H1 (cell line): ENCODE results near the gene ADGRE2. TPM values are rescaled to one million over a fixed set of nuclear protein-coding genes. Genes with fewer than 3 reads are reported as not detected.

Experiments used
- CTCF ChIA-PET: fragments of 300-600 bp; sonication (Branson Sonifier 250); formaldehyde crosslinking; loops from one replicate; lab custom pipeline; 2021; ENCODE audit not compliant: partially characterized antibody; lab: Charles Lee
- POLR2A ChIA-PET: fragments of 300-600 bp; sonication (Branson Sonifier 250); formaldehyde crosslinking; loops from one replicate; lab custom pipeline; 2021; ENCODE audit warnings: inconsistent platforms; ENCODE audit not compliant: partially characterized antibody; lab: Charles Lee
- DNase-seq, 2 experiments: peaks; one replicate each; pipeline versions ENCODE4 v3.0.0 to v3.0.0-alpha.2; 2010 to 2022; ENCODE audit warnings: low spot score in 2 of 2, low read depth in 1 of 2, mixed read lengths in 1 of 2
- FAIRE-seq: peaks from 2 replicates; lab custom pipeline; 2011; peaks lifted over from hg19 to GRCh38; lab: Jason Lieb, UNC
- H2AFZ ChIP-seq: 2 replicates; pipeline ENCODE4 v1.8.1; 2012; ENCODE audit warnings: low read length, inconsistent platforms
- H2AK5ac ChIP-seq: 2 replicates; pipeline ENCODE4 v1.6.1; 2013; ENCODE audit warnings: low read depth, low read length
- H2BK120ac ChIP-seq: replicated peaks from 2 replicates; pipeline ENCODE3; 2013; ENCODE audit warnings: low read depth, low read length, inconsistent platforms
- H2BK12ac ChIP-seq: 2 replicates; pipeline ENCODE4 v1.6.1; 2013; ENCODE audit warnings: low read depth, low read length
- H2BK15ac ChIP-seq: 2 replicates; pipeline ENCODE4 v1.6.1; 2013; ENCODE audit warnings: low read length
- H2BK20ac ChIP-seq: 2 replicates; pipeline ENCODE4 v1.6.1; 2013; ENCODE audit warnings: low read length
- H2BK5ac ChIP-seq: 2 replicates; pipeline ENCODE4 v1.6.1; 2013; ENCODE audit warnings: low read depth, low read length
- H3K14ac ChIP-seq: 2 replicates; pipeline ENCODE4 v1.6.1; 2013; ENCODE audit warnings: inconsistent platforms; ENCODE audit not compliant: insufficient read length
- H3K18ac ChIP-seq: 2 replicates; pipeline ENCODE4 v1.6.1; 2013; ENCODE audit warnings: low read length; ENCODE audit errors: extremely low read depth
- H3K23ac ChIP-seq: 2 replicates; pipeline ENCODE4 v1.6.1; 2013; ENCODE audit warnings: inconsistent platforms; ENCODE audit not compliant: insufficient read length
- H3K23me2 ChIP-seq: 2 replicates; pipeline ENCODE4 v1.6.1; 2013; ENCODE audit warnings: low read depth, low read length
- H3K27ac ChIP-seq: 2 replicates; pipeline ENCODE4 v1.6.1; 2011; ENCODE audit warnings: low read depth, low read length, inconsistent platforms
- H3K27me3 ChIP-seq, 4 experiments: replicated peaks in 1 of 4; 1 replicate in 1 of 4; 2 replicates in 3 of 4; pipeline versions ENCODE4 v1.6.1 to v1.8.1; 2011 to 2013; ENCODE audit warnings: low read length in 3 of 4, mild to moderate bottlenecking in 3 of 4, inconsistent platforms in 2 of 4, mixed read lengths in 2 of 4, moderate library complexity in 1 of 4; ENCODE audit not compliant: control insufficient read depth in 3 of 4, insufficient read depth in 3 of 4; ENCODE audit errors: extremely low read depth in 1 of 4
- H3K36me3 ChIP-seq, 4 experiments: 2 replicates each; pipeline versions ENCODE4 v1.6.1 to v1.8.1; 2011 to 2013; ENCODE audit warnings: mild to moderate bottlenecking in 4 of 4, low read length in 3 of 4, moderate library complexity in 2 of 4, control low read depth in 1 of 4, inconsistent platforms in 1 of 4; ENCODE audit not compliant: insufficient read depth in 4 of 4, control insufficient read depth in 2 of 4
- H3K4ac ChIP-seq: replicated peaks from 2 replicates; pipeline ENCODE3; 2013; ENCODE audit warnings: low read length, low read depth, mixed read lengths, inconsistent platforms; ENCODE audit not compliant: insufficient read length
- H3K4me1 ChIP-seq, 4 experiments: replicated peaks in 1 of 4; 1 replicate in 1 of 4; 2 replicates in 3 of 4; pipeline versions ENCODE4 v1.6.1 to v1.8.1; 2011 to 2013; ENCODE audit warnings: low read length in 3 of 4, inconsistent platforms in 2 of 4, mixed read lengths in 1 of 4; ENCODE audit not compliant: insufficient read depth in 4 of 4, control insufficient read depth in 3 of 4
- H3K4me2 ChIP-seq, 2 experiments: 2 replicates each; pipeline versions ENCODE4 v1.6.1 to v1.8.1; 2011 to 2013; ENCODE audit warnings: low read depth in 2 of 2, low read length in 2 of 2, control low read depth in 1 of 2, inconsistent platforms in 1 of 2, mild to moderate bottlenecking in 1 of 2; ENCODE audit not compliant: insufficient read depth in 1 of 2
- H3K4me3 ChIP-seq, 4 experiments: fragments of 200-600, 300-600 bp in 1 of 4; sonication (generic), shearing (Covaris generic), sonication (Bioruptor Twin) in 1 of 4; 2 replicates each; pipeline versions ENCODE4 v1.5.1 to v1.8.1; 2011 to 2016; ENCODE audit warnings: low read length in 4 of 4, low read depth in 3 of 4, control low read depth in 2 of 4, inconsistent platforms in 2 of 4, mild to moderate bottlenecking in 2 of 4, mixed read lengths in 1 of 4, moderate library complexity in 1 of 4; ENCODE audit not compliant: insufficient read depth in 2 of 4; ENCODE audit errors: extremely low read depth in 1 of 4
- H3K56ac ChIP-seq: replicated peaks from 2 replicates; pipeline ENCODE3; 2013; ENCODE audit warnings: low read depth, mild to moderate bottlenecking, mixed read lengths, low read length, inconsistent platforms; ENCODE audit not compliant: insufficient read length
- H3K79me1 ChIP-seq: 2 replicates; pipeline ENCODE4 v1.6.1; 2013; ENCODE audit warnings: low read depth, low read length, control low read depth
- H3K79me2 ChIP-seq, 2 experiments: 2 replicates each; pipeline versions ENCODE4 v1.6.1 to v1.8.1; 2012 to 2013; ENCODE audit warnings: low read length in 2 of 2, mild to moderate bottlenecking in 2 of 2, inconsistent platforms in 1 of 2; ENCODE audit not compliant: insufficient read depth in 2 of 2, control insufficient read depth in 1 of 2
- H3K9ac ChIP-seq, 4 experiments: replicated peaks in 1 of 4; 1 replicate in 1 of 4; 2 replicates in 3 of 4; pipeline versions ENCODE4 v1.6.1 to v1.8.1; 2011 to 2013; ENCODE audit warnings: low read depth in 3 of 4, low read length in 3 of 4, control low read depth in 2 of 4, mild to moderate bottlenecking in 2 of 4, moderate library complexity in 2 of 4, inconsistent platforms in 1 of 4; ENCODE audit errors: extremely low read depth in 1 of 4
- H3K9me3 ChIP-seq, 2 experiments: 2 replicates each; pipeline versions ENCODE4 v1.6.1 to v1.8.1; 2012 to 2013; ENCODE audit warnings: mild to moderate bottlenecking in 2 of 2, moderate library complexity in 2 of 2, control low read depth in 1 of 2, inconsistent platforms in 1 of 2, low read depth in 1 of 2, low read length in 1 of 2, mixed read lengths in 1 of 2; ENCODE audit not compliant: insufficient read depth in 2 of 2
- H4K20me1 ChIP-seq, 2 experiments: replicated peaks in 1 of 2; 2 replicates each; pipeline versions ENCODE3 to v1.8.1; 2011 to 2013; ENCODE audit warnings: inconsistent platforms in 2 of 2, low read length in 2 of 2, mild to moderate bottlenecking in 1 of 2; ENCODE audit not compliant: insufficient read depth in 2 of 2, control insufficient read depth in 1 of 2
- H4K5ac ChIP-seq: 2 replicates; pipeline ENCODE4 v1.6.1; 2013; ENCODE audit warnings: low read length, low read depth, mixed read lengths, inconsistent platforms; ENCODE audit not compliant: insufficient read length
- H4K8ac ChIP-seq: 2 replicates; pipeline ENCODE4 v1.8.0; 2013; ENCODE audit warnings: mild to moderate bottlenecking, moderate library complexity, low read length, inconsistent platforms; ENCODE audit not compliant: insufficient read depth; ENCODE audit errors: extremely low read depth
- H4K91ac ChIP-seq: replicated peaks from 2 replicates; pipeline ENCODE3; 2013; ENCODE audit warnings: low read length, mixed read lengths, inconsistent platforms; ENCODE audit not compliant: insufficient read length
- BACH1 ChIP-seq: IDR thresholded peaks from 2 replicates; pipeline ENCODE4 v1.6.1; 2012; ENCODE audit warnings: low read length, improper control_type of control experiment
- BCL11A ChIP-seq, 2 experiments: IDR thresholded peaks; one replicate each; pipeline ENCODE4 v1.6.1; 2011; ENCODE audit warnings: low read depth in 2 of 2, low read length in 2 of 2, mild to moderate bottlenecking in 2 of 2
- SAP30 ChIP-seq: fragments of 300-600 bp; sonication (generic); IDR thresholded peaks from 2 replicates; pipeline ENCODE4 v1.7.1; 2012; ENCODE audit warnings: low read length, moderate library complexity, mild to moderate bottlenecking, inconsistent platforms; ENCODE audit not compliant: insufficient read depth, insufficient replicate concordance
- SIRT6 ChIP-seq: IDR thresholded peaks from one replicate; pipeline ENCODE4 v1.7.1; 2012; ENCODE audit warnings: low read length, inconsistent platforms
- WGBS, 2 experiments: shearing (Covaris generic) in 1 of 2; methylation state at CpG; one replicate each; pipeline versions ENCODE4 v1.1.6 to v1.1.7; 2013 to 2015; ENCODE audit warnings: low lambda C conversion rate in 2 of 2, mixed read lengths in 2 of 2, inconsistent platforms in 1 of 2, low coverage in 1 of 2, missing lambda C conversion rate in 1 of 2; ENCODE audit not compliant: insufficient replicate concordance in 2 of 2, insufficient coverage in 1 of 2, insufficient read length in 1 of 2; ENCODE audit errors: extremely low coverage in 1 of 2, missing lambda C conversion rate in 1 of 2; 5-methylcytosine and 5-hydroxymethylcytosine counted together
- polyA plus RNA-seq, 7 experiments: library from polyadenylated mRNA; depleted of rRNA in 3 of 7; stranded (reverse) in 5 of 7; unstranded in 2 of 7; fragments of >200 nt in 5 of 7; fragments of 200-250 nt in 2 of 7; gene quantifications; 1 replicate in 5 of 7; 2 replicates in 1 of 7; 4 replicates in 1 of 7; pipeline versions ENCODE4 v1.2.1 to v1.2.3, GENCODE V29; 2011 to 2013; ENCODE audit warnings: missing spikeins in 2 of 7, mixed read lengths in 2 of 7
- total RNA-seq: library from RNA; stranded (reverse); fragmentation: NEBNext Ultra II Directional; extraction: Animal tissue kit (Norgen Biotek cat#: 25700); gene quantifications from 2 replicates; pipeline ENCODE4 v1.2.1, GENCODE V29; 2021

ADGRE2 gene
- total and polyA plus RNA-seq, 2 of the 8 experiments (the other 6 are each of a cell fraction or from before 2014, with no cell fraction given) = 2.0 to 4.5 TPM

- no peak overlapping the region for H2BK120ac ChIP-seq
- peaks cover 2% of the 10 kb centered on the region; the same call in 1 of the 2 replicates for H3K23me2 ChIP-seq
- no peak overlapping the region for H2BK15ac ChIP-seq
- H3K9me3 ChIP-seq = no peaks in the 10 kb centered on the region
- no peaks in the 10 kb centered on the region for H4K20me1 ChIP-seq
- no peak overlapping the region for H2AK5ac ChIP-seq
- no peak overlapping the region for H2BK20ac ChIP-seq
- no peak overlapping the region for H3K9ac ChIP-seq
- no peaks in the 10 kb centered on the region; a peak in 3 of 7 replicates for H3K4me1 ChIP-seq
- WGBS, 2 experiments = 81% methylated on average over 5 of the region's 5 CpGs; no CpG with 5 or more reads in 1 of the 2 experiments
- H4K91ac ChIP-seq = no peak overlapping the region
- DNase-seq (no peak), FAIRE-seq (no peak)
- no peak overlapping the region for H3K4me3 ChIP-seq
- no peak overlapping the region for H2BK12ac ChIP-seq
- ChIA-PET POLR2A (interaction anchor here (1.1 to 1.4 kb wide), 3 partner anchors 10 to 16 kb away, joined by 3 to 5 read pairs (median 3); no protein-coding TSS in a partner anchor), CTCF (interaction anchor here (0.7 to 1.3 kb wide), 5 partner anchors 16 to 393 kb away, joined by 3 to 6 read pairs (median 3); partner anchors contain the start of gene ADGRE2)
- no peak overlapping the region for H3K23ac ChIP-seq
- no peaks in the 10 kb centered on the region for H3K79me2 ChIP-seq
- H3K4ac ChIP-seq = no peak overlapping the region
- H2BK5ac ChIP-seq = no peak overlapping the region
- no peak overlapping the region for H3K18ac ChIP-seq
- no peak overlapping the region for H2AFZ ChIP-seq
- H4K8ac ChIP-seq = no peak overlapping the region
- H3K36me3 ChIP-seq = peaks cover 0 to 7% (median 0%) of the 10 kb centered on the region in 4 experiments; a peak in 1 of 8 replicates
- no peaks in the 10 kb centered on the region for H3K27me3 ChIP-seq
- H3K14ac ChIP-seq = no peak overlapping the region
- H3K27ac ChIP-seq = no peak overlapping the region
- no peak overlapping the region for H4K5ac ChIP-seq
- H3K56ac ChIP-seq = no peak overlapping the region
- no peaks in the 10 kb centered on the region for H3K79me1 ChIP-seq
- H3K4me2 ChIP-seq = no peak overlapping the region
- TF ChIP-seq BCL11A (IDR thresholded peaks at IDR 0.05; ENCODE audit: low read depth in 2 of 2, low read length in 2 of 2) (no peak), SIRT6 (no peak), SAP30 (no peak), BACH1 (no peak)
Measured at GRCh38 chr19:14761607-14762006, 16.8 kb downstream of the ADGRE2 start.
